Aorta (tissue), 5 donors: ENCODE measurements around the gene KASH5. TPM values are rescaled to one million over a fixed set of nuclear protein-coding genes. Genes with fewer than 3 reads are reported as not detected.

Experiments
- ATAC-seq: fragments of 200-7000 bp; cut with Tn5 transposase; one replicate; pipeline ENCODE4 v1.9.1; 2022; ENCODE audit warnings: moderate library complexity; ENCODE audit not compliant: low FRiP score
- DNase-seq, 2 donors: peaks; one replicate each; pipeline ENCODE4 v3.0.0-alpha.2; 2020
- H3K27ac ChIP-seq, 2 donors: one replicate each; pipeline ENCODE4 v1.5.1; 2013; ENCODE audit warnings: low read length in 2 of 2, mild to moderate bottlenecking in 2 of 2, moderate library complexity in 2 of 2, control low read depth in 1 of 2, inconsistent platforms in 1 of 2, low read depth in 1 of 2
- H3K27me3 ChIP-seq, 2 donors: one replicate each; pipeline ENCODE4 v1.6.1; 2013; ENCODE audit warnings: control low read depth in 1 of 2, low read length in 1 of 2, mild to moderate bottlenecking in 1 of 2, moderate library complexity in 1 of 2; ENCODE audit not compliant: insufficient read depth in 2 of 2, control insufficient read depth in 1 of 2
- H3K36me3 ChIP-seq, 2 donors: one replicate each; pipeline ENCODE4 v1.6.1; 2013; ENCODE audit warnings: control low read depth in 1 of 2, low read length in 1 of 2, mild to moderate bottlenecking in 1 of 2; ENCODE audit not compliant: insufficient read depth in 2 of 2, control insufficient read depth in 1 of 2
- H3K4me1 ChIP-seq, 2 donors: one replicate each; pipeline ENCODE4 v1.6.1; 2013; ENCODE audit warnings: low read length in 2 of 2, control low read depth in 1 of 2, mild to moderate bottlenecking in 1 of 2, moderate library complexity in 1 of 2; ENCODE audit not compliant: insufficient read depth in 2 of 2, control insufficient read depth in 1 of 2
- H3K4me3 ChIP-seq, 2 donors: one replicate each; pipeline ENCODE4 v1.5.1; 2013; ENCODE audit warnings: low read length in 2 of 2, control low read depth in 1 of 2, mild to moderate bottlenecking in 1 of 2
- H3K9me3 ChIP-seq: one replicate; pipeline ENCODE4 v1.6.1; 2013; ENCODE audit warnings: mild to moderate bottlenecking, low read length; ENCODE audit not compliant: control insufficient read depth
- WGBS, 2 donors: extraction: QIAGEN DNeasy Blood & Tissue Kit; methylation state at CpG; one replicate each; pipeline ENCODE4 v1.1.7; 2013; 5-methylcytosine and 5-hydroxymethylcytosine counted together
- intact Hi-C, 2 donors: fragments of 100-400 bp; cut with DNase I; formaldehyde crosslinking; loops; one replicate each; pipeline versions ENCODE4 v1.14.2 to v1.15.0; 2022
- polyA plus RNA-seq, 2 donors: library from polyadenylated mRNA; stranded (reverse); fragments of 200-250 nt; gene quantifications; one replicate each; pipeline ENCODE4 v1.2.3, GENCODE V29; 2013
- total RNA-seq, 2 donors: library from RNA; stranded (reverse); fragmentation: NEBNext Ultra II Directional; extraction: Animal tissue kit (Norgen Biotek cat#: 25700); gene quantifications; one replicate each; pipeline ENCODE4 v1.2.1, GENCODE V29; 2021
- donor health status: healthy with polysubstance abuse.
- donor health status: Bipolar disorder and iron deficiency.
- donor health status: DM: no; HTN: no; CAD: no.
- donor health status: DM: no; HTN: no; CAD: no.
- donor health status: DM: yes; HTN: yes; CAD: no.

The KASH5 gene
- total and polyA plus RNA-seq, 4 donors = not detected

DNA sequence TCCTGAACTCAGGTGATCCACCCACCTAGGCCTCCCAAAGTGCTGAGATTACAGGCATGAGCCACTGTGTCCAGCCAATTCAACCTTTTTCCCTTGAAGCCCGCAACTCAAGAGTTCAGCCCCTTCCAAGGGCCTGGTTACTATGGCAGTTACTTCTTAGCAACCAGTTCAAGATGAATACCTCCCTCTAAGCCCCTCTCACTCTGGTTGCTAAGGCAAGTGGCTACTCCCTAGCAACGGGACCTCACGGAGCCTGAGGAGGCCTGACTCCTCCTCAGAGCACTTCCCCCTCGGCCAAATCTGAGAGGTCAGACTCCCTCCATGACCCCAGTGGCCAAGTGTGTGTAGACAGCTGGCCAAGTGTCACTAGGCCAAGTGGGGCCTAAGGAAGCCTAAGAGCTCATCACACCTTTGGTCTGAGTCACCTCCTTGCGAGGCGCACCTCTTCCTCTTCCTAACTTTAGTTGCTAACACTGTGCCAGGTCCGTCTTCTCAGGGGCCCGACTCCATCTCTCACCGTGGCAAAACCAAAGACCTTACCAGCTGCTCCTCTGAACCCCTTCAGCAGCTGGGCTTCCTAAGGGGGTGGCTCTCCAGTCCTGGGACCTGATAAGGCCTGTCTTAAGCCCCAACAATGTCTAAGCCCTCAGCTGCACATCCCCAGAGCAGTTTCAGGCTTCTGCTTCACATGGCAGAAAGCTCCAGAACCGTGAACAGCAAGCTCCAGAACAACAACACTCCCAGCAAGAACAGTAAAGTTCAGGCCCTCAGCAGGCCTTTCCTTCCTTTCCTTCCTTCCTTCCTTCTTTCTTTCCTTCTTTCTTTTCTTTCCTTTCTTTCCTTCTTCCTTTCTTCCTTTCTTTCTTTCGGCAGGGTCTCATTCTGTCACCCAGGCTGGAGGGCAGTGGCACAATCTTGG lies 43.3 kb upstream of the KASH5 start:
- DNase-seq = peak; percentile 33 to 46
- H3K27ac ChIP-seq = no peak overlapping the region
- 78 to 86% methylated on average over 11 of the region's 11 CpGs for WGBS, 2 donors
- H3K9me3 ChIP-seq = no peaks in the 10 kb centered on the region
- H3K36me3 ChIP-seq = peaks cover 0 to 1% of the 10 kb centered on the region in 2 donors
- intact Hi-C loops = no loop called here
- ATAC-seq = no peak
- no peak overlapping the region for H3K4me3 ChIP-seq
- no peaks in the 10 kb centered on the region for H3K4me1 ChIP-seq
- no peaks in the 10 kb centered on the region for H3K27me3 ChIP-seq

DNA sequence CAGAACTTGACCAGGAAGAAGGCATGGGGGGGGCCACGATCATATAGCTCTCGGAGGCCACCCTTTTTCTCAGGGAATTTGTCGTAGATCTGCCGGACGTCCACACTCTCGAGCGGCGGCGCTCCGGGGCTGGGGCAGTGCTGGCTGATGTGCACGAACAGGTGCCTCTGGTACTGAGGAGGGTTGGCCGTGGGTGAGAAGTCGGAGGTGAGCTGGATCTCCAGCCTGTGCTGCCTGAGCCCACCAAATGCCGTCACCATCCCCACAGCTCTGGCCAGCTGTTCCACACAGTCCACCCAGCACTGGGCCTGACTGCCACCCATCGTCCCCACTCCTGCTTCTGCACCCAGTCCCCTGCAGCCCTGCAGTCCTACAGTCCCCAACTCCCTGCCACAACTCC lies 40.9 kb upstream of the KASH5 start:
- Histone ChIP-seq H3K36me3 (peaks cover 0 to 3% of the 10 kb centered on the region in 2 donors), H3K4me1 (no peaks in the 10 kb centered on the region), H3K27ac (no peak overlapping the region), H3K4me3 (no peak overlapping the region), H3K9me3 (no peaks in the 10 kb centered on the region), H3K27me3 (no peaks in the 10 kb centered on the region)
- intact Hi-C loops = no loop called here
- 93 to 94% methylated on average over 15 of the region's 15 CpGs for whole genome bisulfite sequencing, 2 donors
- DNase-seq (no peak), ATAC-seq (no peak)

- Histone ChIP-seq H3K27me3 (no peaks in the 10 kb centered on the region), H3K4me1 (no peaks in the 10 kb centered on the region), H3K36me3 (peaks cover 0 to 3% of the 10 kb centered on the region in 2 donors), H3K27ac (no peak overlapping the region), H3K9me3 (no peaks in the 10 kb centered on the region), H3K4me3 (no peak overlapping the region)
- peak; percentile 64 for ATAC-seq
- DNase-seq = no peak
- intact Hi-C loops = no loop called here
- 53 to 54% methylated on average over 3 of the region's 3 CpGs for WGBS, 2 donors
Observed at GRCh38 chr19:49347835-49348234, 40.2 kb upstream of the KASH5 start.

DNA sequence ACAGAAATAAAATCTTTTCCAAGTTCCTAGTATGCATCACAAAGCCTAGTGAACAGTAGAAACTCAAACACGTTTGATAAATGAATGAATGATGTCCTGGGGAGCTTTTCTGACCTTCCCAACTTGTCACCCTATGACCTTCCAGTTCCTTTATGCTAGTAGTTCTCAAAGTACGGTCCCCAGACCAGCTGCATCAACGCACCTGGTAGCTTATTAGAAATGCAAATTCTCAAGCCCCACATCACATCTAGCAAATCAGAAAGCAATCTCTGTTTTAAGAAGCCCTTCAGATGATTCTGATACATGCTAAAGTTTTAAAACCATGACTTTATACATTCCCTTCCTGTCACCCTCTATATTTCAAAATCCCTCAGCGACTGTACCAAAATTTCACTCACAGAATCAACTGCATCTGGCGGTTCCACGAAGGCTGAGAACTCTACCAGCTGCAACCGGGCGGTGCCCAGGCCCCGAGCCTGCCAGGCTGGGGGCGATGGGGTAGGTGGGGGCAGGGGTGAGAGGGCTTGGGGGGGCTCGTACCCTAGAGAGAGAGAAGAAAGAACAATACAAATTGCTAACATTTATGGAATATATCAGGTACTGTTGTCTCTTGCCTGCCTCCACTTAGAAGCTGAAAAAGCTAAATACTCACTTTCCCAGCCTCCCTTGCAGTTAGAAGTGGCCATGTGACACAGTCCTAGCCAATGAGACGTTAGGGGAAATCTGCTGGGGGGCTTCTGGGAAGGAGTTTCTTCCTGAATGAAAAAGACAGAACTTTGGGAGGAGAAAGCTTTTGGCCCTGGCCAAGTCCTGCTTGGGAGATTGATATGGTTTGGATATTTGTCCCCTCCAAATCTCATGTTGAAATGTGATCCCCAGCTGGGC lies 39.5 kb upstream of the KASH5 start:
- Histone ChIP-seq H3K27ac (no peak overlapping the region), H3K4me3 (no peak overlapping the region), H3K9me3 (no peaks in the 10 kb centered on the region), H3K27me3 (no peaks in the 10 kb centered on the region), H3K36me3 (peaks cover 0 to 3% of the 10 kb centered on the region in 2 donors), H3K4me1 (no peaks in the 10 kb centered on the region)
- DNase-seq (no peak), ATAC-seq (no peak)
- intact Hi-C loops = no loop called here
- 90 to 91% methylated on average over 12 of the region's 12 CpGs for WGBS, 2 donors

DNA sequence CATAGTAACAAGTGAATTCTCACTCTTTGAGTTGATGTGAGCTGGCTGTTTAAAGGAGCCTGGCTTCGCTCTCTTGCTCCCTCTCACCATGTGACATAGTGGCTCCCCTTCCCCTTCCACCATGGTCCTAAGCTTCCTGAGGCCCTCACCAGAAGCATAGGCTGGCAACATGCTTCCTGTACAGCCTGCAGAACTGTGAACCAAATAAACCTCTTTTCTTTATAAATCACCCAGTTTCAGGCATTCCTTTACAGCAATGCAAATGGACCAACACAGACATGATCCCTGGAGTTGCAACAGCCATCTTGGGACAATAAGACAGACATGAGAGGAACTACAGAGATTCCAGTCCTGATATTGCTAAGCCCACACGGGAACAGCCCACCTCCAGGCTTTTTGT lies 38.5 kb upstream of the KASH5 start:
- ATAC-seq = no peak
- H3K4me1 ChIP-seq = no peaks in the 10 kb centered on the region
- WGBS, 2 donors = 90 to 96% methylated on average over 2 of the region's 2 CpGs
- no peaks in the 10 kb centered on the region for H3K9me3 ChIP-seq
- H3K27me3 ChIP-seq = no peaks in the 10 kb centered on the region
- H3K36me3 ChIP-seq = peaks cover 0 to 3% of the 10 kb centered on the region in 2 donors
- no peak overlapping the region for H3K4me3 ChIP-seq
- DNase-seq = no peak
- no peak overlapping the region for H3K27ac ChIP-seq
- intact Hi-C loops = no loop called here

- H3K4me1 ChIP-seq = no peaks in the 10 kb centered on the region
Observed at GRCh38 chr19:49355909-49356353, 32.1 kb upstream of the KASH5 start.

DNA sequence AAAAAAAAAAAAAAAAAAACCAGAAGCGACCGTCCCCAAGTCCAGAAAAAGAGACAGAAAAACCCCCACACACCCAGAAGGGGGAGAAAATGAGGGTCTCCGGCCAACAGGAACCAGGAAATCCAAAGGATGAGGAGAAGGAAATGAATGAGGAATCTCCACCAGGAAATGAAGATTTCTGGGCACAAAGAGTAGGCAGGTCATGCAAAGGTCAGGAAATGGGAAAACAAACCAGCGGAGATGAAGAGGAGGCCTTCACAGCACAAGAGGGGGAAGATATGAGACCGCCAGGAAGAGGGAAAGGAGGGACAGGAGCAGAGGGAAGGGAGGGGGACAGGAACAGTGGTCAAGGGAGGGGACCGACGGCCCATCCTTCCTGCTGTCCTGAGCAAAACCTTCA lies 31.7 kb upstream of the KASH5 start:
- H3K27me3 ChIP-seq = no peaks in the 10 kb centered on the region
- no peak for DNase-seq
- intact Hi-C loops = no loop called here
- no peak for ATAC-seq
- H3K36me3 ChIP-seq = peaks cover 0 to under 1% of the 10 kb centered on the region in 2 donors
- H3K4me1 ChIP-seq = no peaks in the 10 kb centered on the region
- no peak overlapping the region for H3K4me3 ChIP-seq
- no peak overlapping the region for H3K27ac ChIP-seq
- WGBS, 2 donors = 79 to 86% methylated on average over 7 of the region's 7 CpGs
- no peaks in the 10 kb centered on the region for H3K9me3 ChIP-seq

More at GRCh38 chr19:49355909-49356353, 32.1 kb upstream of the KASH5 start:
- WGBS, 2 donors = 60 to 63% methylated on average over 12 of the region's 12 CpGs
- peak; percentile 24 for ATAC-seq
- no peak for DNase-seq
- Histone ChIP-seq H3K4me3 (no peak overlapping the region), H3K36me3 (peaks cover 0 to 2% of the 10 kb centered on the region in 2 donors), H3K27ac (no peak overlapping the region), H3K9me3 (no peaks in the 10 kb centered on the region), H3K27me3 (no peaks in the 10 kb centered on the region)
- intact Hi-C loops = no loop called here

DNA sequence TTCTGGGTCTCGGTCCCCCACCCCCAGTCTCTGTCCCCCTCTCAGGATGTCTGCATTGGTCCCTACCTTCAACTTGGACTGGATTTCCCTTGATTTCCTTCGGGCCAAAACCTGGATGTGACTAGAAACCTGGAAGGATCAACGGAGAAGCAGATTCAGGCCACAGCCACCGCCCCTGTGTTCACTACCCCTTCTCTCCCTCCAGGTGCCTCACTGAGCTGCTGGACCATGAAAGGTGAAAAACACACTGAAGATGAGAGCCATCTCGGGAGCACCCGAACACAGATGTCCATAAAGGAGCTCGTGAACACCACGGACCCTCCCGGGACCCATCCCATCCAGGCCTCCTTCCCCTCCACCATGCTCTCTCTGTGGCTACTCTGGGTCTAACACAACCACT lies 30.9 kb upstream of the KASH5 start:
- intact Hi-C loops = no loop called here

More for the DNA sequence above, 30.9 kb upstream of the KASH5 start:
- Histone ChIP-seq H3K4me1 (no peaks in the 10 kb centered on the region), H3K9me3 (no peaks in the 10 kb centered on the region), H3K36me3 (no peaks in the 10 kb centered on the region), H3K27me3 (no peaks in the 10 kb centered on the region), H3K27ac (no peak overlapping the region), H3K4me3 (no peak overlapping the region)
- ATAC-seq = no peak
- no peak for DNase-seq
- 83 to 86% methylated on average over 9 of the region's 9 CpGs for WGBS, 2 donors
